Measurements from ENCODE around the gene NECTIN3. TPM values are rescaled to one million over a fixed set of nuclear protein-coding genes. Genes with fewer than 3 reads are reported as not detected.

The NECTIN3 gene
- total and polyA plus RNA-seq, 10 of the 15 experiments (the other 5 are each of a cell fraction or from before 2014, with no cell fraction given) = 0.21 TPM; not detected in 9

- TF ChIP-seq, protein P1, sequence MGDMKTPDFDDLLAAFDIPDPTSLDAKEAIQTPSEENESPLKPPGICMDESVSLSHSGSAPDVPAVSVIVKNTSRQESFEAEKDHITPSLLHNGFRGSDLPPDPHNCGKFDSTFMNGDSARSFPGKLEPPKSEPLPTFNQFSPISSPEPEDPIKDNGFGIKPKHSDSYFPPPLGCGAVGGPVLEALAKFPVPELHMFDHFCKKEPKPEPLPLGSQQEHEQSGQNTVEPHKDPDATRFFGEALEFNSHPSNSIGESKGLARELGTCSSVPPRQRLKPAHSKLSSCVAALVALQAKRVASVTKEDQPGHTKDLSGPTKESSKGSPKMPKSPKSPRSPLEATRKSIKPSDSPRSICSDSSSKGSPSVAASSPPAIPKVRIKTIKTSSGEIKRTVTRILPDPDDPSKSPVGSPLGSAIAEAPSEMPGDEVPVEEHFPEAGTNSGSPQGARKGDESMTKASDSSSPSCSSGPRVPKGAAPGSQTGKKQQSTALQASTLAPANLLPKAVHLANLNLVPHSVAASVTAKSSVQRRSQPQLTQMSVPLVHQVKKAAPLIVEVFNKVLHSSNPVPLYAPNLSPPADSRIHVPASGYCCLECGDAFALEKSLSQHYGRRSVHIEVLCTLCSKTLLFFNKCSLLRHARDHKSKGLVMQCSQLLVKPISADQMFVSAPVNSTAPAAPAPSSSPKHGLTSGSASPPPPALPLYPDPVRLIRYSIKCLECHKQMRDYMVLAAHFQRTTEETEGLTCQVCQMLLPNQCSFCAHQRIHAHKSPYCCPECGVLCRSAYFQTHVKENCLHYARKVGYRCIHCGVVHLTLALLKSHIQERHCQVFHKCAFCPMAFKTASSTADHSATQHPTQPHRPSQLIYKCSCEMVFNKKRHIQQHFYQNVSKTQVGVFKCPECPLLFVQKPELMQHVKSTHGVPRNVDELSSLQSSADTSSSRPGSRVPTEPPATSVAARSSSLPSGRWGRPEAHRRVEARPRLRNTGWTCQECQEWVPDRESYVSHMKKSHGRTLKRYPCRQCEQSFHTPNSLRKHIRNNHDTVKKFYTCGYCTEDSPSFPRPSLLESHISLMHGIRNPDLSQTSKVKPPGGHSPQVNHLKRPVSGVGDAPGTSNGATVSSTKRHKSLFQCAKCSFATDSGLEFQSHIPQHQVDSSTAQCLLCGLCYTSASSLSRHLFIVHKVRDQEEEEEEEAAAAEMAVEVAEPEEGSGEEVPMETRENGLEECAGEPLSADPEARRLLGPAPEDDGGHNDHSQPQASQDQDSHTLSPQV (IDR thresholded peaks at IDR 0.05) = no peak
- TF ChIP-seq CHD1 (IDR thresholded peaks at IDR 0.05; ENCODE audit: low read depth, low read length) (no peak), MTA3 (IDR thresholded peaks at IDR 0.05; ENCODE audit: borderline replicate concordance, low read length) (no peak), HCFC1 (IDR thresholded peaks at IDR 0.05; ENCODE audit: low read length) (no peak), NR2F1 (conservative IDR thresholded peaks at IDR 0.05) (no peak), REST (IDR thresholded peaks at IDR 0.05; ENCODE audit: low read depth, low read length) (no peak), CREM (IDR thresholded peaks at IDR 0.05; ENCODE audit: low read depth) (no peak)
- TF ChIP-seq, protein P2, sequence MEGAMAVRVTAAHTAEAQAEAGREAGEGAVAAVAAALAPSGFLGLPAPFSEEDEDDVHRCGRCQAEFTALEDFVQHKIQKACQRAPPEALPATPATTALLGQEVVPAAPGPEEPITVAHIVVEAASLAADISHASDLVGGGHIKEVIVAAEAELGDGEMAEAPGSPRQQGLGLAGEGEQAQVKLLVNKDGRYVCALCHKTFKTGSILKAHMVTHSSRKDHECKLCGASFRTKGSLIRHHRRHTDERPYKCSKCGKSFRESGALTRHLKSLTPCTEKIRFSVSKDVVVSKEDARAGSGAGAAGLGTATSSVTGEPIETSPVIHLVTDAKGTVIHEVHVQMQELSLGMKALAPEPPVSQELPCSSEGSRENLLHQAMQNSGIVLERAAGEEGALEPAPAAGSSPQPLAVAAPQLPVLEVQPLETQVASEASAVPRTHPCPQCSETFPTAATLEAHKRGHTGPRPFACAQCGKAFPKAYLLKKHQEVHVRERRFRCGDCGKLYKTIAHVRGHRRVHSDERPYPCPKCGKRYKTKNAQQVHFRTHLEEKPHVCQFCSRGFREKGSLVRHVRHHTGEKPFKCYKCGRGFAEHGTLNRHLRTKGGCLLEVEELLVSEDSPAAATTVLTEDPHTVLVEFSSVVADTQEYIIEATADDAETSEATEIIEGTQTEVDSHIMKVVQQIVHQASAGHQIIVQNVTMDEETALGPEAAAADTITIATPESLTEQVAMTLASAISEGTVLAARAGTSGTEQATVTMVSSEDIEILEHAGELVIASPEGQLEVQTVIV (IDR thresholded peaks at IDR 0.05; ENCODE audit: borderline replicate concordance, partially characterized antibody) = no peak
These were observed 140.9 kb downstream of the NECTIN3 start (continued) for GRCh38 chr3:111212511-111212910.

Measured in GM12878 (cell line).